Colonic mucosa (tissue), 4 donors: Measurements from ENCODE around the gene NME3. TPM values are rescaled to one million over a fixed set of nuclear protein-coding genes. Genes with fewer than 3 reads are reported as not detected.

ENCODE experiments used
- DNase-seq: peaks from one replicate; pipeline ENCODE4 v3.0.0-alpha.2; 2020
- H3K27ac ChIP-seq: fragments of 200-600 bp; one replicate; pipeline ENCODE4 v1.8.0; 2021
- H3K27me3 ChIP-seq: fragments of 200-600 bp; one replicate; pipeline ENCODE4 v1.8.0; 2021
- H3K36me3 ChIP-seq: fragments of 200-600 bp; one replicate; pipeline ENCODE4 v1.8.0; 2021
- H3K4me1 ChIP-seq: fragments of 200-600 bp; one replicate; pipeline ENCODE4 v1.8.0; 2021; ENCODE audit warnings: mild to moderate bottlenecking
- H3K4me3 ChIP-seq: fragments of 200-600 bp; one replicate; pipeline ENCODE4 v1.8.0; 2021
- H3K9ac ChIP-seq, 2 donors: one replicate each; pipeline ENCODE4 v1.7.0; 2013; ENCODE audit warnings: control low read depth in 2 of 2, low read depth in 2 of 2, low read length in 2 of 2
- H3K9me3 ChIP-seq: fragments of 200-600 bp; one replicate; pipeline ENCODE4 v1.8.0; 2021
- intact Hi-C: fragments of 100-400 bp; cut with DNase I; formaldehyde crosslinking; loops from one replicate; pipeline ENCODE4 v1.14.1; 2022
- total RNA-seq, 2 donors: library from RNA; stranded (reverse); fragmentation: NEBNext Ultra II Directional in 1 of 2; extraction: Animal tissue kit (Norgen Biotek cat#: 25700) in 1 of 2; gene quantifications; one replicate each; pipeline ENCODE4 v1.2.1, GENCODE V29; 2021
- TF ChIP-seq, protein P1 (sequence below): fragments of 200-600 bp; IDR thresholded peaks from one replicate; pipeline ENCODE4 v1.8.0; 2022; ENCODE audit warnings: antibody characterized with exemption, mild to moderate bottlenecking
- donor health status: healthy.
- donor health status: DM: no; HTN: no; CAD: no.
- donor health status: DM: no; HTN: no; CAD: no.

The NME3 gene
- total RNA-seq, 2 donors from 2014 or later, result 61.3 to 79.7 TPM

DNA sequence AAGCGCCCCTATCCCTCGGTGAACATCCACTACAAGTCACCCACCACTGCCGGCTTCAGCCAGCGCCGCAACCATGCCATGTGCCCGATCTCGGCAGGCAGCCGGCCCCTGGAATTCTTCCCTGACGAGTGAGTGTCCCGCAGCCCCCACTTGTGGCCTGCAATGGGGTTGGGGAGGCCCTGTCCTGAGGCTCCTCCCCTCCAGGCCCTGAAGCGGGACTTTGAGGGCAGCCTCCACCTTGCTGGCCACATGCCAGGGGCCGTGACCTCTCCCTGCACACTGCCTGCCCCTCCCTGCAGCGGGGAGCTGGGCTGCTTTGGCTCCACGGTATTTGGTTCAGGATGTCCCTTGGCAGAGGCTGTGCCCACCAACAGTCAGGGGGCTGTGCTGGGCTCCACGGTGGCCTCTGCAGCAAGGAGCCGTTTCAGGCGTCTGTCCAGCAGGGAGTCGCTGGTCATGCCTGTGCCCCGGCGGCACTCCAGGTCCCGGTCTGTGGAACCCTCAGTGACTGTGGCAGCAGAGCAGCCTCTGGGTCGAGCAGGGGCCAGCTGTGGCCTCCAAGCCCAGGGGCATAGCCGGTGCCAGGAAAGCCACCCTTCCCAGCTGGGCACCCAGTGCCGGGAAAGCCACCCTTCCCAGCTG lies 8.3 kb downstream of the NME3 start:
- DNase-seq, result no peak
- no peak overlapping the region for H3K4me3 ChIP-seq
- intact Hi-C loops, result no loop called here
- no peaks in the 10 kb centered on the region for H3K9me3 ChIP-seq
- no peak overlapping the region for H3K9ac ChIP-seq
- H3K27me3 ChIP-seq, result no peaks in the 10 kb centered on the region
- peaks cover 5% of the 10 kb centered on the region for H3K4me1 ChIP-seq
- TF ChIP-seq, protein P1, sequence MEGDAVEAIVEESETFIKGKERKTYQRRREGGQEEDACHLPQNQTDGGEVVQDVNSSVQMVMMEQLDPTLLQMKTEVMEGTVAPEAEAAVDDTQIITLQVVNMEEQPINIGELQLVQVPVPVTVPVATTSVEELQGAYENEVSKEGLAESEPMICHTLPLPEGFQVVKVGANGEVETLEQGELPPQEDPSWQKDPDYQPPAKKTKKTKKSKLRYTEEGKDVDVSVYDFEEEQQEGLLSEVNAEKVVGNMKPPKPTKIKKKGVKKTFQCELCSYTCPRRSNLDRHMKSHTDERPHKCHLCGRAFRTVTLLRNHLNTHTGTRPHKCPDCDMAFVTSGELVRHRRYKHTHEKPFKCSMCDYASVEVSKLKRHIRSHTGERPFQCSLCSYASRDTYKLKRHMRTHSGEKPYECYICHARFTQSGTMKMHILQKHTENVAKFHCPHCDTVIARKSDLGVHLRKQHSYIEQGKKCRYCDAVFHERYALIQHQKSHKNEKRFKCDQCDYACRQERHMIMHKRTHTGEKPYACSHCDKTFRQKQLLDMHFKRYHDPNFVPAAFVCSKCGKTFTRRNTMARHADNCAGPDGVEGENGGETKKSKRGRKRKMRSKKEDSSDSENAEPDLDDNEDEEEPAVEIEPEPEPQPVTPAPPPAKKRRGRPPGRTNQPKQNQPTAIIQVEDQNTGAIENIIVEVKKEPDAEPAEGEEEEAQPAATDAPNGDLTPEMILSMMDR, result no peak
- H3K27ac ChIP-seq, result no peak overlapping the region
- peaks cover 8% of the 10 kb centered on the region for H3K36me3 ChIP-seq

GRCh38 chr16:1762196-1762878 lies 9.0 kb downstream of the NME3 start:
- intact Hi-C loops, result no loop called here
- H3K4me1 ChIP-seq, result peaks cover 5% of the 10 kb centered on the region
- TF ChIP-seq, protein P1, result no peak
- DNase-seq, result no peak
- no peak overlapping the region for H3K9ac ChIP-seq
- peaks cover 8% of the 10 kb centered on the region for H3K36me3 ChIP-seq
- no peaks in the 10 kb centered on the region for H3K9me3 ChIP-seq
- H3K4me3 ChIP-seq, result no peak overlapping the region
- H3K27ac ChIP-seq, result no peak overlapping the region
- no peaks in the 10 kb centered on the region for H3K27me3 ChIP-seq

DNA sequence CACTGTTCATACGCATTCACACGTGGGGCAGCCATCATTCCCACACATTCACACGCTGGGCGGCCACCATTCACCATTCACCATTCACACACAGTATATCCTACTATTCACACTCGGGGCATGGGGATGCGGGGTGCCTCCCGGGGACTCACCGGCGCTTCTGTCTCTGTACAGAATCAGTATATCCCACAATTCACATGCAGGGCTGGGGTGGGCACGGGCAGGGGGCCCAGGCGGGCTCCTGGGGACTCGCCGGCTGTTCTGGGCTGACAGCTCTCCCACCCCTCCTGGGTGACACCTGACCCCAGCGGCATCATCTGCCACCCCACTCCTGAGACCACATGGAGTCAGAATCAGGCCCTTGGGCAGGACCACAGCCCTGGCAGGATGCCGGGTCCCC lies 9.6 kb downstream of the NME3 start:
- DNase-seq, result no peak
- Histone ChIP-seq H3K27me3 (no peaks in the 10 kb centered on the region), H3K9ac (no peak overlapping the region), H3K9me3 (no peaks in the 10 kb centered on the region), H3K36me3 (peaks cover 8% of the 10 kb centered on the region), H3K27ac (no peak overlapping the region), H3K4me1 (peaks cover 5% of the 10 kb centered on the region), H3K4me3 (no peak overlapping the region)
- TF ChIP-seq, protein P1, result no peak
- intact Hi-C loops, result no loop called here

GRCh38 chr16:1760911-1761310 lies 10.4 kb downstream of the NME3 start:
- DNase-seq, result no peak
- intact Hi-C loops, result no loop called here

GRCh38 chr16:1759511-1759910 lies 11.8 kb downstream of the NME3 start:
- Histone ChIP-seq H3K9me3 (no peaks in the 10 kb centered on the region), H3K4me1 (peaks cover 5% of the 10 kb centered on the region), H3K4me3 (no peak overlapping the region), H3K36me3 (peaks cover 2% of the 10 kb centered on the region), H3K9ac (no peak overlapping the region), H3K27me3 (no peaks in the 10 kb centered on the region), H3K27ac (no peak overlapping the region)
- DNase-seq, result no peak
- TF ChIP-seq, protein P1, result no peak
- intact Hi-C loops, result no loop called here

More at GRCh38 chr16:1760911-1761310, 10.4 kb downstream of the NME3 start:
- TF ChIP-seq, protein P1, result no peak
- Histone ChIP-seq H3K4me3 (no peak overlapping the region), H3K36me3 (peaks cover 8% of the 10 kb centered on the region), H3K4me1 (peaks cover 5% of the 10 kb centered on the region), H3K27me3 (no peaks in the 10 kb centered on the region), H3K9ac (no peak overlapping the region), H3K9me3 (no peaks in the 10 kb centered on the region), H3K27ac (no peak overlapping the region)
